Measurements from ENCODE around the gene PKIG. TPM values are rescaled to one million over a fixed set of nuclear protein-coding genes. Genes with fewer than 3 reads are reported as not detected.

The PKIG gene
- total and polyA plus RNA-seq, 2 donors (not counting 3 experiments of a cell fraction or from before 2014, with no cell fraction given): 135 to 167 TPM

GRCh38 chr20:44581515-44581914 lies 864 bp upstream of the PKIG start:
- DNase-seq (ENCODE audit: low read depth, low spot score) (peak; percentile 49), FAIRE-seq (peak; percentile 12)
- Histone ChIP-seq H3K9me3 (replicated peaks; ENCODE audit: control insufficient read depth, insufficient read depth, low read length) (no peaks in the 10 kb centered on the region), H3K36me3 (ENCODE audit: control insufficient read depth in 2 of 2, extremely low read depth in 1 of 2, insufficient read depth in 2 of 2, low read length in 2 of 2) (no peaks in the 10 kb centered on the region), H3K9ac (replicated peaks; ENCODE audit: extremely low read depth, insufficient read depth, low read length) (peak overlapping the region; percentile 97), H3K27me3 (ENCODE audit: control insufficient read depth in 2 of 2, insufficient read depth in 2 of 2, low read length in 2 of 2) (no peaks in the 10 kb centered on the region), H3K4me2 (ENCODE audit: insufficient read depth, low read length) (peak overlapping the region; percentile 57), H3K4me1 (ENCODE audit: control insufficient read depth, extremely low read depth, insufficient read depth, low read length) (peaks cover 80% of the 10 kb centered on the region), H2AFZ (ENCODE audit: low read depth, low read length) (no peak overlapping the region), H3K79me2 (ENCODE audit: control insufficient read depth, insufficient read depth, low read length) (peaks cover 58% of the 10 kb centered on the region), H3K9me1 (replicated peaks; ENCODE audit: control insufficient read depth, extremely low read depth, insufficient read depth, low read length) (no peaks in the 10 kb centered on the region), H3K4me3 (replicated peaks in 1 of 3; ENCODE audit: insufficient read depth in 1 of 3, low read depth in 1 of 3, low read length in 3 of 3) (no peak overlapping the region), H3K27ac (ENCODE audit: insufficient read depth, low read depth, low read length) (peak overlapping the region; percentile 96), H4K20me1 (replicated peaks; ENCODE audit: control insufficient read depth, extremely low read depth, insufficient read depth, low read length) (no peaks in the 10 kb centered on the region)
- no TSS peak for BruUV-seq (replicated peaks)
- TF ChIP-seq POLR2A (IDR thresholded peaks at IDR 0.05; ENCODE audit: low read depth, low read length): no peak
- no peak for TF ChIP-seq POLR2AphosphoS5 (IDR thresholded peaks at IDR 0.05; ENCODE audit: insufficient read depth, low read depth, low read length)
- no peak for TF ChIP-seq MYC (IDR thresholded peaks at IDR 0.05; ENCODE audit: low read depth, low read length)
- TF ChIP-seq GATA2 (IDR thresholded peaks at IDR 0.05; ENCODE audit: insufficient read depth, insufficient read length, low read depth, low read length): no peak
- no peak for TF ChIP-seq JUN (IDR thresholded peaks at IDR 0.05; ENCODE audit: borderline replicate concordance, insufficient read depth, insufficient read length, low read depth)
- TF ChIP-seq, protein P1, sequence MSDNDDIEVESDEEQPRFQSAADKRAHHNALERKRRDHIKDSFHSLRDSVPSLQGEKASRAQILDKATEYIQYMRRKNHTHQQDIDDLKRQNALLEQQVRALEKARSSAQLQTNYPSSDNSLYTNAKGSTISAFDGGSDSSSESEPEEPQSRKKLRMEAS (IDR thresholded peaks at IDR 0.05; ENCODE audit: insufficient read depth, insufficient read length): no peak
- no peak for TF ChIP-seq FOS (IDR thresholded peaks at IDR 0.05; ENCODE audit: borderline replicate concordance, insufficient read depth, low read length)
- no peak for TF ChIP-seq EZH2 (IDR thresholded peaks at IDR 0.05; ENCODE audit: borderline replicate concordance, low read depth, low read length, severe bottlenecking)
- TF ChIP-seq CTCF (IDR thresholded peaks at IDR 0.05; ENCODE audit: extremely low read depth in 1 of 2, insufficient read depth in 1 of 2, low read depth in 1 of 2, low read length in 2 of 2): no peak
- POLR2A ChIA-PET: no interaction called here
- intact Hi-C loops (cut with micrococcal nuclease) (no loop called here), dilution Hi-C loops (cut with MboI; ENCODE audit: extremely low pct_ligation_motif_present, low sequenced_read_pairs) (no loop called here)
- CTCF ChIA-PET: interaction anchor here (1.6 to 2.8 kb wide), 2 partner anchors 20 to 49 kb away, joined by 5 to 8 read pairs; no protein-coding TSS in a partner anchor
